ENCODE measurements around the gene PIK3R5. TPM values are rescaled to one million over a fixed set of nuclear protein-coding genes. Genes with fewer than 3 reads are reported as not detected.

Gene PIK3R5
- polyA plus RNA-seq, 1 donor from 2014 or later = not detected

DNA sequence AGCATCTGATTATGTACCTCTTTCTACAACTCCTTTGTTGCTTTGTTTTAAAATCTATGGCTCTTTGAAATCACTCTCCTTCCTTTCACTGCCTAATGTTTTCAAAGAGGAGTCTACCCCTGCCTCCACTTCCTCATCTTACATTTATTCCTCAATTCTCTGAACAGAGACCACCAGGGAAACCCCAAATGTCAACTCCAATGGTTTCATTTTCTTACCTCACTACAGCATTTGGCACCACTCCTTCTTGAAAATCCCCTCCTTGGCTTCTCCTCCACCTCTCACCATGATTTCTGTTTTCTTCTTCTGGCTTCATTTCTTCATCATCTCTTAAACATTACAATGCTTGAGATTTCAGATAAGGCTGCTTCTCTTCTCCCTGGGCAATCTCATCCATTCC lies 2.4 kb upstream of the PIK3R5 start:
- no peak overlapping the region for H3K4me2 ChIP-seq (ENCODE audit: low read length)
- H3K9me3 ChIP-seq (ENCODE audit: low read length) = peaks cover 4% of the 10 kb centered on the region
- no peaks in the 10 kb centered on the region for H3K9me2 ChIP-seq (ENCODE audit: insufficient read depth, low read length)
- no peak overlapping the region for H3K9ac ChIP-seq (ENCODE audit: low read length)
- H3K4me3 ChIP-seq (ENCODE audit: low read length) = no peak overlapping the region
- no peaks in the 10 kb centered on the region for H3K36me3 ChIP-seq (ENCODE audit: insufficient read depth, low read length)
- H4K20me1 ChIP-seq (ENCODE audit: insufficient read depth) = no peaks in the 10 kb centered on the region
- H3K27me3 ChIP-seq (ENCODE audit: insufficient read depth, low read depth, low read length) = peaks cover 34% of the 10 kb centered on the region
- no peak overlapping the region for H2AFZ ChIP-seq (ENCODE audit: low read depth, low read length)
- H3K79me2 ChIP-seq (replicated peaks; ENCODE audit: insufficient read depth, low read length) = no peaks in the 10 kb centered on the region
- no peak overlapping the region for H3K27ac ChIP-seq (ENCODE audit: low read length)
- no peak for TF ChIP-seq POLR2AphosphoS5 (IDR thresholded peaks at IDR 0.05)
- no peak for TF ChIP-seq EP300 (conservative IDR thresholded peaks at IDR 0.05; ENCODE audit: poor library complexity, severe bottlenecking)
- TF ChIP-seq, protein P1, sequence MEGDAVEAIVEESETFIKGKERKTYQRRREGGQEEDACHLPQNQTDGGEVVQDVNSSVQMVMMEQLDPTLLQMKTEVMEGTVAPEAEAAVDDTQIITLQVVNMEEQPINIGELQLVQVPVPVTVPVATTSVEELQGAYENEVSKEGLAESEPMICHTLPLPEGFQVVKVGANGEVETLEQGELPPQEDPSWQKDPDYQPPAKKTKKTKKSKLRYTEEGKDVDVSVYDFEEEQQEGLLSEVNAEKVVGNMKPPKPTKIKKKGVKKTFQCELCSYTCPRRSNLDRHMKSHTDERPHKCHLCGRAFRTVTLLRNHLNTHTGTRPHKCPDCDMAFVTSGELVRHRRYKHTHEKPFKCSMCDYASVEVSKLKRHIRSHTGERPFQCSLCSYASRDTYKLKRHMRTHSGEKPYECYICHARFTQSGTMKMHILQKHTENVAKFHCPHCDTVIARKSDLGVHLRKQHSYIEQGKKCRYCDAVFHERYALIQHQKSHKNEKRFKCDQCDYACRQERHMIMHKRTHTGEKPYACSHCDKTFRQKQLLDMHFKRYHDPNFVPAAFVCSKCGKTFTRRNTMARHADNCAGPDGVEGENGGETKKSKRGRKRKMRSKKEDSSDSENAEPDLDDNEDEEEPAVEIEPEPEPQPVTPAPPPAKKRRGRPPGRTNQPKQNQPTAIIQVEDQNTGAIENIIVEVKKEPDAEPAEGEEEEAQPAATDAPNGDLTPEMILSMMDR (IDR thresholded peaks at IDR 0.05; ENCODE audit: poor library complexity, severe bottlenecking) = no peak
- TF ChIP-seq SMC3 (conservative IDR thresholded peaks at IDR 0.05; ENCODE audit: poor library complexity) = no peak
- TF ChIP-seq, protein P2, sequence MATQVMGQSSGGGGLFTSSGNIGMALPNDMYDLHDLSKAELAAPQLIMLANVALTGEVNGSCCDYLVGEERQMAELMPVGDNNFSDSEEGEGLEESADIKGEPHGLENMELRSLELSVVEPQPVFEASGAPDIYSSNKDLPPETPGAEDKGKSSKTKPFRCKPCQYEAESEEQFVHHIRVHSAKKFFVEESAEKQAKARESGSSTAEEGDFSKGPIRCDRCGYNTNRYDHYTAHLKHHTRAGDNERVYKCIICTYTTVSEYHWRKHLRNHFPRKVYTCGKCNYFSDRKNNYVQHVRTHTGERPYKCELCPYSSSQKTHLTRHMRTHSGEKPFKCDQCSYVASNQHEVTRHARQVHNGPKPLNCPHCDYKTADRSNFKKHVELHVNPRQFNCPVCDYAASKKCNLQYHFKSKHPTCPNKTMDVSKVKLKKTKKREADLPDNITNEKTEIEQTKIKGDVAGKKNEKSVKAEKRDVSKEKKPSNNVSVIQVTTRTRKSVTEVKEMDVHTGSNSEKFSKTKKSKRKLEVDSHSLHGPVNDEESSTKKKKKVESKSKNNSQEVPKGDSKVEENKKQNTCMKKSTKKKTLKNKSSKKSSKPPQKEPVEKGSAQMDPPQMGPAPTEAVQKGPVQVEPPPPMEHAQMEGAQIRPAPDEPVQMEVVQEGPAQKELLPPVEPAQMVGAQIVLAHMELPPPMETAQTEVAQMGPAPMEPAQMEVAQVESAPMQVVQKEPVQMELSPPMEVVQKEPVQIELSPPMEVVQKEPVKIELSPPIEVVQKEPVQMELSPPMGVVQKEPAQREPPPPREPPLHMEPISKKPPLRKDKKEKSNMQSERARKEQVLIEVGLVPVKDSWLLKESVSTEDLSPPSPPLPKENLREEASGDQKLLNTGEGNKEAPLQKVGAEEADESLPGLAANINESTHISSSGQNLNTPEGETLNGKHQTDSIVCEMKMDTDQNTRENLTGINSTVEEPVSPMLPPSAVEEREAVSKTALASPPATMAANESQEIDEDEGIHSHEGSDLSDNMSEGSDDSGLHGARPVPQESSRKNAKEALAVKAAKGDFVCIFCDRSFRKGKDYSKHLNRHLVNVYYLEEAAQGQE (IDR thresholded peaks at IDR 0.05; ENCODE audit: borderline replicate concordance) = no peak
- TF ChIP-seq RAD21 (conservative IDR thresholded peaks at IDR 0.05) = no peak
- no peak for TF ChIP-seq MXI1 (conservative IDR thresholded peaks at IDR 0.05; ENCODE audit: poor library complexity, severe bottlenecking)
- TF ChIP-seq TAF1 (IDR thresholded peaks at IDR 0.05; ENCODE audit: low read depth) = no peak
- no peak for TF ChIP-seq EZH2 (IDR thresholded peaks at IDR 0.05; ENCODE audit: borderline replicate concordance, insufficient read depth, low read length, poor library complexity, severe bottlenecking)
- H3F3A ChIP-seq (ENCODE audit: insufficient read depth, low read length, poor library complexity, severe bottlenecking) = no peaks in the 10 kb centered on the region

DNA sequence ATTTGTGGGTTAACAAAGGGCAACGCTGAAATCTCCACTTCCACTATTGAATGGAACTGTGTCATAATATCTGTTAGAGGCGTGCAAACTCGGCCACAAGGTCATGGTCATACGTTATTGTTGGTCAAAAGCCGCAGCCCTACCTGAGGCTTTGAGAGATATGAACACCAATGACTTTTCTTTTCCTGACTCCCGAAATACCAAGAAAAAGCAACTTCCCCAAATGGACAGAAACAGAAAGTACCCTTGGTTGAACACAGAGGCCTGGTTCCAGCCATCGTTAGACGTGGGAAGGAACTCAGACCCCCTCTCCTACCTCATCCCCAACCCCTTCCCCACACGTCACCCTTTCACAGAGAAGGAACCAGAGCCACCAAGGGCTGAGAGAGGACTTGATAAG lies 1.4 kb upstream of the PIK3R5 start:
- Histone ChIP-seq H3F3A (ENCODE audit: insufficient read depth, low read length, poor library complexity, severe bottlenecking) (no peaks in the 10 kb centered on the region), H3K36me3 (ENCODE audit: insufficient read depth, low read length) (no peaks in the 10 kb centered on the region), H2AFZ (ENCODE audit: low read depth, low read length) (no peak overlapping the region), H3K9ac (ENCODE audit: low read length) (no peak overlapping the region), H3K79me2 (replicated peaks; ENCODE audit: insufficient read depth, low read length) (no peaks in the 10 kb centered on the region), H3K4me3 (ENCODE audit: low read length) (no peak overlapping the region), H4K20me1 (ENCODE audit: insufficient read depth) (no peaks in the 10 kb centered on the region), H3K27me3 (ENCODE audit: insufficient read depth, low read depth, low read length) (peaks cover 34% of the 10 kb centered on the region), H3K9me3 (ENCODE audit: low read length) (peaks cover 4% of the 10 kb centered on the region), H3K9me2 (ENCODE audit: insufficient read depth, low read length) (no peaks in the 10 kb centered on the region), H3K4me2 (ENCODE audit: low read length) (no peak overlapping the region), H3K27ac (ENCODE audit: low read length) (no peak overlapping the region)
- TF ChIP-seq EZH2 (IDR thresholded peaks at IDR 0.05; ENCODE audit: borderline replicate concordance, insufficient read depth, low read length, poor library complexity, severe bottlenecking) (no peak), POLR2AphosphoS5 (IDR thresholded peaks at IDR 0.05) (no peak), MXI1 (conservative IDR thresholded peaks at IDR 0.05; ENCODE audit: poor library complexity, severe bottlenecking) (no peak), SMC3 (conservative IDR thresholded peaks at IDR 0.05; ENCODE audit: poor library complexity) (no peak), RAD21 (conservative IDR thresholded peaks at IDR 0.05) (no peak), TAF1 (IDR thresholded peaks at IDR 0.05; ENCODE audit: low read depth) (no peak), EP300 (conservative IDR thresholded peaks at IDR 0.05; ENCODE audit: poor library complexity, severe bottlenecking) (no peak)
- TF ChIP-seq, protein P1 (IDR thresholded peaks at IDR 0.05; ENCODE audit: poor library complexity, severe bottlenecking) = no peak
- TF ChIP-seq, protein P2 (IDR thresholded peaks at IDR 0.05; ENCODE audit: borderline replicate concordance) = no peak

Data from neural cell (in vitro differentiated cells).